GM23338 (cell line): ENCODE data around the gene SLC43A2. TPM values are rescaled to one million over a fixed set of nuclear protein-coding genes. Genes with fewer than 3 reads are reported as not detected.

Source experiments
- ATAC-seq: fragments of 200-7000 bp; cut with Tn5 transposase; 3 replicates; pipeline ENCODE4 v1.9.1; 2020
- DNase-seq: peaks from one replicate; pipeline ENCODE4 v3.0.0-alpha.2; 2015; ENCODE audit warnings: low spot score
- H2AFZ ChIP-seq: fragments of 200-600 bp; sonication (generic); 2 replicates; pipeline ENCODE4 v1.8.0; 2016; ENCODE audit warnings: antibody characterized with exemption, mild to moderate bottlenecking, moderate library complexity
- H3F3A ChIP-seq: fragments of 200-600 bp; sonication (generic); replicated peaks from 2 replicates; pipeline ENCODE4 v1.8.0; 2017; ENCODE audit warnings: antibody characterized with exemption, mixed run types, low read depth
- H3K27ac ChIP-seq: fragments of 200-600 bp; sonication (generic); 2 replicates; pipeline ENCODE4 v1.6.1; 2016; ENCODE audit warnings: low read depth
- H3K27me3 ChIP-seq: fragments of 200-600 bp; sonication (generic); 2 replicates; pipeline ENCODE4 v1.8.0; 2016; ENCODE audit warnings: mild to moderate bottlenecking, mixed run types, moderate library complexity; ENCODE audit not compliant: insufficient read depth
- H3K36me3 ChIP-seq: fragments of 200-600 bp; sonication (generic); 2 replicates; pipeline ENCODE4 v1.8.0; 2016; ENCODE audit warnings: mild to moderate bottlenecking; ENCODE audit not compliant: insufficient read depth
- H3K4me1 ChIP-seq: fragments of 200-600 bp; sonication (generic); 2 replicates; pipeline ENCODE4 v1.8.0; 2016; ENCODE audit warnings: mild to moderate bottlenecking, moderate library complexity; ENCODE audit not compliant: insufficient read depth
- H3K4me2 ChIP-seq: fragments of 200-600 bp; sonication (generic); 2 replicates; pipeline ENCODE4 v1.7.1; 2017; ENCODE audit warnings: mixed run types
- H3K4me3 ChIP-seq: fragments of 200-600 bp; sonication (generic); 2 replicates; pipeline ENCODE4 v1.6.1; 2016; ENCODE audit warnings: mixed run types
- H3K79me2 ChIP-seq: fragments of 200-600 bp; sonication (generic); replicated peaks from 2 replicates; pipeline ENCODE4 v1.8.0; 2017; ENCODE audit warnings: mild to moderate bottlenecking; ENCODE audit not compliant: insufficient read depth
- H3K9me2 ChIP-seq: fragments of 200-600 bp; sonication (generic); 2 replicates; pipeline ENCODE4 v1.8.0; 2017; ENCODE audit not compliant: insufficient read depth
- H4K20me1 ChIP-seq: fragments of 200-600 bp; sonication (generic); replicated peaks from 2 replicates; pipeline ENCODE4 v1.8.0; 2017; ENCODE audit warnings: mild to moderate bottlenecking; ENCODE audit not compliant: insufficient read depth
- H3K27ac Mint-ChIP-seq: 2 replicates; pipeline ENCODE4 v1.8.0; 2020; ENCODE audit warnings: inconsistent platforms, mild to moderate bottlenecking, moderate library complexity, mixed read lengths
- H3K27me3 Mint-ChIP-seq: 3 replicates; pipeline ENCODE4 v1.8.0; 2022; ENCODE audit warnings: low read depth, mild to moderate bottlenecking, moderate library complexity, mixed read lengths, inconsistent platforms; ENCODE audit not compliant: insufficient read depth, poor library complexity
- H3K36me3 Mint-ChIP-seq: 3 replicates; pipeline ENCODE4 v1.8.0; 2021; ENCODE audit warnings: low read depth, mild to moderate bottlenecking, inconsistent platforms, moderate library complexity, mixed read lengths
- H3K4me1 Mint-ChIP-seq: 3 replicates; pipeline ENCODE4 v1.8.0; 2020; ENCODE audit warnings: mild to moderate bottlenecking, inconsistent platforms, mixed read lengths
- H3K4me3 Mint-ChIP-seq: 3 replicates; pipeline ENCODE4 v1.8.0; 2021; ENCODE audit warnings: moderate library complexity, mild to moderate bottlenecking, inconsistent platforms, mixed read lengths
- H3K9me3 Mint-ChIP-seq: 3 replicates; pipeline ENCODE4 v1.8.0; 2020; ENCODE audit warnings: moderate library complexity, mild to moderate bottlenecking, inconsistent platforms, mixed read lengths
- CREB1 ChIP-seq: fragments of 250-450 bp; sonication (Bioruptor Pico); IDR thresholded peaks from 2 replicates; pipeline ENCODE4 v1.5.0; 2020; ENCODE audit warnings: low read depth, mild to moderate bottlenecking, moderate library complexity
- EZH2 ChIP-seq: fragments of 200-600 bp; sonication (generic); IDR thresholded peaks from one replicate; pipeline ENCODE4 v1.8.0; 2017; ENCODE audit warnings: antibody characterized with exemption, mild to moderate bottlenecking, low read depth; ENCODE audit not compliant: unreplicated experiment
- EZH2phosphoT487 ChIP-seq: fragments of 200-600 bp; sonication (generic); IDR thresholded peaks from one replicate; pipeline ENCODE4 v1.8.1; 2018; ENCODE audit warnings: antibody characterized with exemption; ENCODE audit not compliant: unreplicated experiment
- JUNB ChIP-seq: IDR thresholded peaks from one replicate; pipeline ENCODE4 v1.6.1; 2016; ENCODE audit warnings: antibody characterized with exemption; ENCODE audit not compliant: unreplicated experiment
- NANOG ChIP-seq: IDR thresholded peaks from 2 replicates; pipeline ENCODE4 v1.6.1; 2016; ENCODE audit warnings: antibody characterized with exemption, borderline replicate concordance
- POLR2AphosphoS5 ChIP-seq: IDR thresholded peaks from 2 replicates; pipeline ENCODE4 v1.6.1; 2016; ENCODE audit warnings: antibody characterized with exemption, low read depth
- STAT1 ChIP-seq: IDR thresholded peaks from one replicate; pipeline ENCODE4 v1.6.1; 2016; ENCODE audit warnings: antibody characterized with exemption; ENCODE audit not compliant: unreplicated experiment
- ZNF114 ChIP-seq: fragments of 250-450 bp; sonication (Bioruptor Pico); IDR thresholded peaks from 2 replicates; pipeline ENCODE4 v1.5.0; 2020; ENCODE audit warnings: mild to moderate bottlenecking, moderate library complexity
- ZNF331 ChIP-seq: fragments of 250-450 bp; sonication (Bioruptor Pico); IDR thresholded peaks from 2 replicates; pipeline ENCODE4 v1.5.0; 2020; ENCODE audit warnings: low read depth, mild to moderate bottlenecking, moderate library complexity
- polyA plus RNA-seq: library from polyadenylated mRNA; unstranded; fragments of >200 nt; fragmentation: Nextera tagmentation; extraction: Ambion mirVana; gene quantifications from 2 replicates; pipeline ENCODE4 v1.2.1, GENCODE V29; 2016
- total RNA-seq: library from RNA; depleted of rRNA; stranded (reverse); fragments of >200 nt; shearing (Covaris generic); gene quantifications from 2 replicates; pipeline ENCODE4 v1.2.3, GENCODE V29; 2014
- TF ChIP-seq, protein P1 (sequence below): fragments of 250-450 bp; sonication (Bioruptor Pico); IDR thresholded peaks from 2 replicates; pipeline ENCODE4 v1.5.0; 2020; ENCODE audit warnings: mild to moderate bottlenecking, moderate library complexity
- TF ChIP-seq, protein P2 (sequence below): IDR thresholded peaks from one replicate; pipeline ENCODE4 v1.6.1; 2018; ENCODE audit warnings: antibody characterized with exemption; ENCODE audit not compliant: unreplicated experiment
- TF ChIP-seq, protein P3 (sequence below), 2 experiments: fragments of 200-600 bp in 1 of 2; sonication (generic) in 1 of 2; conservative IDR thresholded peaks; 2 replicates each; pipeline versions ENCODE4 v1.5.1 to v1.6.1; 2016 to 2017; ENCODE audit warnings: antibody characterized with exemption in 2 of 2, low read depth in 2 of 2, mild to moderate bottlenecking in 2 of 2, moderate library complexity in 1 of 2
- TF ChIP-seq, protein P4 (sequence below): IDR thresholded peaks from 2 replicates; pipeline ENCODE4 v1.6.1; 2016; ENCODE audit warnings: antibody characterized with exemption

SLC43A2 gene
- total and polyA plus RNA-seq, 2 experiments from 2014 or later, result 2.2 to 9.8 TPM

DNA sequence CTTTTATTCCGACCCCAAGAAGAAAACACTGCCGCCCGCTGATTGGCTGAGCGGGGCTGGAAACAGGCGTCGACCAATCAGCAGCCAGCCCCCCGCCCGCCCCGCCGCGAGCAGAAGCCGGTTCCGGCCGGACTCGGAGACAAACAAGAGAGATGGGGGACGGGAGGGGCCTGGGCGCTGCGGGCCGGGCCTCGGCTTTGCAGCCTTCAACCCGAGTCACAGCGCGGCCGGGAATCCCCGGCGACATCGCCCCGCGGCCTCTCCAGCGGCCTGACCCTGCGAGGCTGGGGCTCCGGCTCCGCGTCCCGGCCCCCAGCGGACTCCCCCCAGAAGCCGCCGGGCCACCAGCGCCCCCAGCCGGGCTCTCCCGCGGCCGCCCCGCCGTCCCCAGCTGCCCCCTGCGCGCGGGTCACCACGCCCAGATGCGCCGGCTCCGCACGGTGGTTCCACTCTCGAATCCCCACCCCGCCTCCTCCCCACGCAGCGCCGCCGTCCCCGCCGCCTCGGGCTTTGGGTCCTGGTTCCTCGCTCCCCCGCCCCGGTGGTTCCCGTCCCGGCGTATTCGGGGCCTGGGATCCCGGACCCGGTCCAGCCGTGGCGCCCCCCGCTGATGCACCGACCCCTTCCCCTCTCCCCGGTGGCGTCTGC, 346 bp upstream of the SLC43A2 start:
- no peaks in the 10 kb centered on the region; the same call in 2 of the 3 replicates for H3K36me3 Mint-ChIP-seq

More for the DNA sequence above, 346 bp upstream of the SLC43A2 start:
- peak overlapping the region; percentile 94 for H2AFZ ChIP-seq
- peak; percentile 98 for DNase-seq
- TF ChIP-seq CREB1 (CRISPR knock-in tag), result no peak
- no peak for TF ChIP-seq STAT1
- TF ChIP-seq, protein P1, sequence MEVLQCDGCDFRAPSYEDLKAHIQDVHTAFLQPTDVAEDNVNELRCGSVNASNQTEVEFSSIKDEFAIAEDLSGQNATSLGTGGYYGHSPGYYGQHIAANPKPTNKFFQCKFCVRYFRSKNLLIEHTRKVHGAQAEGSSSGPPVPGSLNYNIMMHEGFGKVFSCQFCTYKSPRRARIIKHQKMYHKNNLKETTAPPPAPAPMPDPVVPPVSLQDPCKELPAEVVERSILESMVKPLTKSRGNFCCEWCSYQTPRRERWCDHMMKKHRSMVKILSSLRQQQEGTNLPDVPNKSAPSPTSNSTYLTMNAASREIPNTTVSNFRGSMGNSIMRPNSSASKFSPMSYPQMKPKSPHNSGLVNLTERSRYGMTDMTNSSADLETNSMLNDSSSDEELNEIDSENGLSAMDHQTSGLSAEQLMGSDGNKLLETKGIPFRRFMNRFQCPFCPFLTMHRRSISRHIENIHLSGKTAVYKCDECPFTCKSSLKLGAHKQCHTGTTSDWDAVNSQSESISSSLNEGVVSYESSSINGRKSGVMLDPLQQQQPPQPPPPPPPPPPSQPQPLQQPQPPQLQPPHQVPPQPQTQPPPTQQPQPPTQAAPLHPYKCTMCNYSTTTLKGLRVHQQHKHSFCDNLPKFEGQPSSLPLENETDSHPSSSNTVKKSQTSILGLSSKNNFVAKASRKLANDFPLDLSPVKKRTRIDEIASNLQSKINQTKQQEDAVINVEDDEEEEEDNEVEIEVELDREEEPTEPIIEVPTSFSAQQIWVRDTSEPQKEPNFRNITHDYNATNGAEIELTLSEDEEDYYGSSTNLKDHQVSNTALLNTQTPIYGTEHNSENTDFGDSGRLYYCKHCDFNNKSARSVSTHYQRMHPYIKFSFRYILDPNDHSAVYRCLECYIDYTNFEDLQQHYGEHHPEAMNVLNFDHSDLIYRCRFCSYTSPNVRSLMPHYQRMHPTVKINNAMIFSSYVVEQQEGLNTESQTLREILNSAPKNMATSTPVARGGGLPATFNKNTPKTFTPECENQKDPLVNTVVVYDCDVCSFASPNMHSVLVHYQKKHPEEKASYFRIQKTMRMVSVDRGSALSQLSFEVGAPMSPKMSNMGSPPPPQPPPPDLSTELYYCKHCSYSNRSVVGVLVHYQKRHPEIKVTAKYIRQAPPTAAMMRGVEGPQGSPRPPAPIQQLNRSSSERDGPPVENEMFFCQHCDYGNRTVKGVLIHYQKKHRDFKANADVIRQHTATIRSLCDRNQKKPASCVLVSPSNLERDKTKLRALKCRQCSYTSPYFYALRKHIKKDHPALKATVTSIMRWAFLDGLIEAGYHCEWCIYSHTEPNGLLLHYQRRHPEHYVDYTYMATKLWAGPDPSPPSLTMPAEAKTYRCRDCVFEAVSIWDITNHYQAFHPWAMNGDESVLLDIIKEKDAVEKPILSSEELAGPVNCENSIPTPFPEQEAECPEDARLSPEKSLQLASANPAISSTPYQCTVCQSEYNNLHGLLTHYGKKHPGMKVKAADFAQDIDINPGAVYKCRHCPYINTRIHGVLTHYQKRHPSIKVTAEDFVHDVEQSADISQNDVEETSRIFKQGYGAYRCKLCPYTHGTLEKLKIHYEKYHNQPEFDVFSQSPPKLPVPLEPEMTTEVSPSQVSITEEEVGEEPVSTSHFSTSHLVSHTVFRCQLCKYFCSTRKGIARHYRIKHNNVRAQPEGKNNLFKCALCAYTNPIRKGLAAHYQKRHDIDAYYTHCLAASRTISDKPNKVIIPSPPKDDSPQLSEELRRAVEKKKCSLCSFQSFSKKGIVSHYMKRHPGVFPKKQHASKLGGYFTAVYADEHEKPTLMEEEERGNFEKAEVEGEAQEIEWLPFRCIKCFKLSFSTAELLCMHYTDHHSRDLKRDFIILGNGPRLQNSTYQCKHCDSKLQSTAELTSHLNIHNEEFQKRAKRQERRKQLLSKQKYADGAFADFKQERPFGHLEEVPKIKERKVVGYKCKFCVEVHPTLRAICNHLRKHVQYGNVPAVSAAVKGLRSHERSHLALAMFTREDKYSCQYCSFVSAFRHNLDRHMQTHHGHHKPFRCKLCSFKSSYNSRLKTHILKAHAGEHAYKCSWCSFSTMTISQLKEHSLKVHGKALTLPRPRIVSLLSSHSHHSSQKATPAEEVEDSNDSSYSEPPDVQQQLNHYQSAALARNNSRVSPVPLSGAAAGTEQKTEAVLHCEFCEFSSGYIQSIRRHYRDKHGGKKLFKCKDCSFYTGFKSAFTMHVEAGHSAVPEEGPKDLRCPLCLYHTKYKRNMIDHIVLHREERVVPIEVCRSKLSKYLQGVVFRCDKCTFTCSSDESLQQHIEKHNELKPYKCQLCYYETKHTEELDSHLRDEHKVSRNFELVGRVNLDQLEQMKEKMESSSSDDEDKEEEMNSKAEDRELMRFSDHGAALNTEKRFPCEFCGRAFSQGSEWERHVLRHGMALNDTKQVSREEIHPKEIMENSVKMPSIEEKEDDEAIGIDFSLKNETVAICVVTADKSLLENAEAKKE (CRISPR knock-in tag), result no peak
- TF ChIP-seq, protein P2, sequence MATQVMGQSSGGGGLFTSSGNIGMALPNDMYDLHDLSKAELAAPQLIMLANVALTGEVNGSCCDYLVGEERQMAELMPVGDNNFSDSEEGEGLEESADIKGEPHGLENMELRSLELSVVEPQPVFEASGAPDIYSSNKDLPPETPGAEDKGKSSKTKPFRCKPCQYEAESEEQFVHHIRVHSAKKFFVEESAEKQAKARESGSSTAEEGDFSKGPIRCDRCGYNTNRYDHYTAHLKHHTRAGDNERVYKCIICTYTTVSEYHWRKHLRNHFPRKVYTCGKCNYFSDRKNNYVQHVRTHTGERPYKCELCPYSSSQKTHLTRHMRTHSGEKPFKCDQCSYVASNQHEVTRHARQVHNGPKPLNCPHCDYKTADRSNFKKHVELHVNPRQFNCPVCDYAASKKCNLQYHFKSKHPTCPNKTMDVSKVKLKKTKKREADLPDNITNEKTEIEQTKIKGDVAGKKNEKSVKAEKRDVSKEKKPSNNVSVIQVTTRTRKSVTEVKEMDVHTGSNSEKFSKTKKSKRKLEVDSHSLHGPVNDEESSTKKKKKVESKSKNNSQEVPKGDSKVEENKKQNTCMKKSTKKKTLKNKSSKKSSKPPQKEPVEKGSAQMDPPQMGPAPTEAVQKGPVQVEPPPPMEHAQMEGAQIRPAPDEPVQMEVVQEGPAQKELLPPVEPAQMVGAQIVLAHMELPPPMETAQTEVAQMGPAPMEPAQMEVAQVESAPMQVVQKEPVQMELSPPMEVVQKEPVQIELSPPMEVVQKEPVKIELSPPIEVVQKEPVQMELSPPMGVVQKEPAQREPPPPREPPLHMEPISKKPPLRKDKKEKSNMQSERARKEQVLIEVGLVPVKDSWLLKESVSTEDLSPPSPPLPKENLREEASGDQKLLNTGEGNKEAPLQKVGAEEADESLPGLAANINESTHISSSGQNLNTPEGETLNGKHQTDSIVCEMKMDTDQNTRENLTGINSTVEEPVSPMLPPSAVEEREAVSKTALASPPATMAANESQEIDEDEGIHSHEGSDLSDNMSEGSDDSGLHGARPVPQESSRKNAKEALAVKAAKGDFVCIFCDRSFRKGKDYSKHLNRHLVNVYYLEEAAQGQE, result no peak
- no peak for TF ChIP-seq ZNF114
- TF ChIP-seq, protein P3, sequence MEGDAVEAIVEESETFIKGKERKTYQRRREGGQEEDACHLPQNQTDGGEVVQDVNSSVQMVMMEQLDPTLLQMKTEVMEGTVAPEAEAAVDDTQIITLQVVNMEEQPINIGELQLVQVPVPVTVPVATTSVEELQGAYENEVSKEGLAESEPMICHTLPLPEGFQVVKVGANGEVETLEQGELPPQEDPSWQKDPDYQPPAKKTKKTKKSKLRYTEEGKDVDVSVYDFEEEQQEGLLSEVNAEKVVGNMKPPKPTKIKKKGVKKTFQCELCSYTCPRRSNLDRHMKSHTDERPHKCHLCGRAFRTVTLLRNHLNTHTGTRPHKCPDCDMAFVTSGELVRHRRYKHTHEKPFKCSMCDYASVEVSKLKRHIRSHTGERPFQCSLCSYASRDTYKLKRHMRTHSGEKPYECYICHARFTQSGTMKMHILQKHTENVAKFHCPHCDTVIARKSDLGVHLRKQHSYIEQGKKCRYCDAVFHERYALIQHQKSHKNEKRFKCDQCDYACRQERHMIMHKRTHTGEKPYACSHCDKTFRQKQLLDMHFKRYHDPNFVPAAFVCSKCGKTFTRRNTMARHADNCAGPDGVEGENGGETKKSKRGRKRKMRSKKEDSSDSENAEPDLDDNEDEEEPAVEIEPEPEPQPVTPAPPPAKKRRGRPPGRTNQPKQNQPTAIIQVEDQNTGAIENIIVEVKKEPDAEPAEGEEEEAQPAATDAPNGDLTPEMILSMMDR (conservative IDR thresholded peaks at IDR 0.05; ENCODE audit: low read depth in 2 of 2), result peak; percentile 13 to 39; a peak in 2 of 4 replicates
- no peak for TF ChIP-seq ZNF331
- TF ChIP-seq EZH2phosphoT487, result no peak
- no peak for TF ChIP-seq EZH2
- no peak for TF ChIP-seq NANOG
- TF ChIP-seq POLR2AphosphoS5, result peak; percentile 54
- TF ChIP-seq, protein P4, sequence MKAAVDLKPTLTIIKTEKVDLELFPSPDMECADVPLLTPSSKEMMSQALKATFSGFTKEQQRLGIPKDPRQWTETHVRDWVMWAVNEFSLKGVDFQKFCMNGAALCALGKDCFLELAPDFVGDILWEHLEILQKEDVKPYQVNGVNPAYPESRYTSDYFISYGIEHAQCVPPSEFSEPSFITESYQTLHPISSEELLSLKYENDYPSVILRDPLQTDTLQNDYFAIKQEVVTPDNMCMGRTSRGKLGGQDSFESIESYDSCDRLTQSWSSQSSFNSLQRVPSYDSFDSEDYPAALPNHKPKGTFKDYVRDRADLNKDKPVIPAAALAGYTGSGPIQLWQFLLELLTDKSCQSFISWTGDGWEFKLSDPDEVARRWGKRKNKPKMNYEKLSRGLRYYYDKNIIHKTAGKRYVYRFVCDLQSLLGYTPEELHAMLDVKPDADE, result no peak
- TF ChIP-seq JUNB, result no peak
- H3K79me2 ChIP-seq, result no peaks in the 10 kb centered on the region
- H3F3A ChIP-seq, result 0 out of 2 replicates have a peak, but pooled peaks cover 13% of the 10 kb centered on the region
- peaks cover 17% of the 10 kb centered on the region for H3K27me3 Mint-ChIP-seq
- H3K4me2 ChIP-seq, result peak overlapping the region; percentile 98
- peak overlapping the region; percentile 94 for H3K27ac ChIP-seq
- peak overlapping the region; percentile 86 for H3K4me3 ChIP-seq
- no peaks in the 10 kb centered on the region for H4K20me1 ChIP-seq
- peaks cover 2% of the 10 kb centered on the region; the same call in 2 of the 3 replicates for H3K9me3 Mint-ChIP-seq
- ATAC-seq, result peak; percentile 70
- H3K4me3 Mint-ChIP-seq, result peak overlapping the region; percentile 76
- no peaks in the 10 kb centered on the region for H3K36me3 ChIP-seq
- peaks cover 24% of the 10 kb centered on the region for H3K4me1 Mint-ChIP-seq
- no peaks in the 10 kb centered on the region for H3K9me2 ChIP-seq
- H3K27me3 ChIP-seq, result peaks cover 8% of the 10 kb centered on the region; the same call in 1 of the 2 replicates
- no peaks in the 10 kb centered on the region; the same call in 1 of the 2 replicates for H3K4me1 ChIP-seq
- H3K27ac Mint-ChIP-seq, result peak overlapping the region; percentile 89
